GM18507 (cell line): ENCODE measurements around the gene PLCB1.

ENCODE experiments used
- DNase-seq: peaks from one replicate; pipeline ENCODE4 v3.0.0; 2011; ENCODE audit warnings: low read depth; ENCODE audit not compliant: insufficient read length; ENCODE audit errors: extremely low spot score
- FAIRE-seq: peaks from 2 replicates; lab custom pipeline; 2011; peaks lifted over from hg19 to GRCh38; lab: Jason Lieb, UNC

Gene PLCB1

DNA sequence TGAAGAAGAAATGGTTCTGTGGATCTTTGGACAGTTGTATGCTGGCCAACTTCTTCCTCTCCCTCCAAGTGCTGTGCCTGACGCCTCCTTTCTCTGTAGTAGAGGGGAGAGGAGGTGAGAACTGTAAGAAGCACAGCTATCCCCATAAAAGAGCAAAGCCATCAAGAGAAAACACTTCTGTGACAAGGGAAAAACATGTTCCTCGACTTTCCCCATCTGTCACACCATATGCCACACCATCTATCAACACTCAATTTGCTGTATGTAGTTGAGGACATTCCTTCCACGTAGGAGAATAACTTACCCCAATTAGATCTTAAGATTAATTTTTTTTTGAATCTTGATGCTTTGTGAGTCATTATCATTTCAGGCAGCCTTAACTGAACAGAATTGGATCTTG is 780.7 kb downstream of the PLCB1 start:
- no peak for FAIRE-seq
- DNase-seq, result no peak

GRCh38 chr20:8913456-8913855 is 781.4 kb downstream of the PLCB1 start:
- DNase-seq, result no peak
- FAIRE-seq, result no peak

DNA sequence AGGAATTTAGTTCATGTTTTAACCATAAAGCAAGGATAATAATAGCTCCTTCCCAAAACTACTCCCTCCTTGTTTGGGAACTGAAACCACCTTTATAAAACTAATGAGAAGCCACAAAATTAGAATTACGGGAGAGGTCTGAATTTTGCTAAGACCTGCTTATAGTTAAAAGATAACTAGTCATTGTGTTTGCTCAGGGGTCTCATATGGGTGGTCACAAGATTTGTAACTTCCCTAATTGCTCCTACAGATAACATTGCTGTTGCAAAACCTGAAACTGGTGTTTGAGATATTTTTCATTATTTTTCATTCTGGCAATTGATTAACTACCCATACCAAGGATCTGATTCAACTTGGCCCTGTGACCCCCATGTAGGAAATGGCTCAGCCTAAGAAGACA is 782.4 kb downstream of the PLCB1 start:
- DNase-seq (no peak), FAIRE-seq (no peak)

GRCh38 chr20:8917084-8917483 is 785.0 kb downstream of the PLCB1 start:
- DNase-seq (no peak), FAIRE-seq (no peak)

DNA sequence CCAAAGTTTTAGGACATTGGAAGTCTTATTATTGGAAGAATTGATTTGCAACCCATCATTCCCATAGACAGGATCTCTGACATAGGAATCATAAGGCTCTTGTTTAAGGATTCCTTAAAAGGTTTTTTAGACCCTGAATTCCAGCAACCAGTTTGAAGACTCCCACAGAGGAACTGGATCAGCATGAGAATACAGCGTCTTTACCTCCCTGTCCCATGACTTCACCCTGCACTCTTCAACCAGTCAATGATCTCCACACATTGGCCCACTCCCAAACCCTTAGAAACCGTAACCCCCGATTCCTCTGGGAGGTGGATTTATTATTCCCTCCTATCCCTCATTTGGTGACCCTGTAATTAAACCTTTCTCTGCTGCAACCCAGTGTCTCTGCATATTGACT is 786.1 kb downstream of the PLCB1 start:
- DNase-seq (no peak), FAIRE-seq (no peak)

DNA sequence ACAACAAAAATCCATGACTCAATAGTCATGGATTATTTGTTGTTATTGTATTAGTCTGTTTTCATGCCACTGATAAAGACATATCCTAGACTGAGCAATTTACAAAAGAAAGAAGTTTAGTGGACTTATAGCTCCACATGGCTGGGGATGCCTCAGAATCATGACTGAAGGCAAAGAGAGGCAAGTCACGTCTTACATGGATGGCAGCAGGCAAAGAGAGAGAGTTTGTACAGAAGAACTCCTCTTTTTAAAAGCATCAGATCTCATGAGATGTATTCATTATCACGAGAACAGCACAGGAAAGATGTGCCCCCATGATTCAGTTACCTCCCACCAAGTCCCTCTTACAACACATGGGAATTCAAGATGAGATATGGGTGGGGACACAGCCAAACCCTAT is 792.5 kb downstream of the PLCB1 start:
- FAIRE-seq, result no peak
- DNase-seq, result no peak

DNA sequence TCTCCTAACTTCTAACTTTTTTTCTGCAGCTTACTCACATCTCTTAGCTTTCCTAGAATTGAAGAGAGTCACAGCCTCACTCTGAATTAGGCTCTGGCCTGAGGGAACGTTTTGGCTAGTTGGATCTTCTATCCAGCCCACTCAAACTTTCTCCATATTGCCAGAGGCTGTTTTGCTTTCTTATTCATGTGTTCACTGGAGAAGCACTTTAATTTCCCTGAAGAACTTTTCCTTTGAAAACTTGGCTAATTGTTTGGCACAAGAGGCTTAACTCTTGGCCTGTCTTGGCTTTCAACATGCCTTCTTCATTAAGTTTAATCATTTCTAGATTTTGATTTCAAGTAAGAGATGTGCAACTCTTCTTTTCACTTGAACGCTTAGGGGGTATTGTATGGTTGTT is 798.7 kb downstream of the PLCB1 start:
- DNase-seq (no peak), FAIRE-seq (no peak)

GRCh38 chr20:8932192-8933165 is 800.4 kb downstream of the PLCB1 start:
- FAIRE-seq, result no peak
- DNase-seq, result no peak

DNA sequence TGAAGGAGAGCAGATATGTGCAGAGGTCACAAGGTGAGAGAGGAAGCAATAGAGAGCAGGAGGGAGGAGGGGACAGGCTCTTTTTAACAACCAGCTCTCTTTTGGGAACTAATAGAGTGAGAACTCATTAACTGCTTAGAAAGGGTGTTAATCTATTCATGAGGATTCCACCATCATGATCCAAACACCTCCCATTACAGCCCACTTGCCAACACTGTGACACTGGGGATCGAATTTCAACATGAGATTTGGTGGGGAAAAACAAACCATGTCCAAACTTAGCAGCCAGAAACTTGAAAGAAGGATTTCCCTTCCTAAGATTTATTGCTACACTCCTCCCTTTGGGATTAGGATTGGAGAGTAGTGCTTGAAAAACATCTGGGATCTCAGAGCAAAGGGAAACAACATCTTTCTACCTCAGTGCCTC is 801.3 kb downstream of the PLCB1 start:
- DNase-seq (no peak), FAIRE-seq (no peak)

DNA sequence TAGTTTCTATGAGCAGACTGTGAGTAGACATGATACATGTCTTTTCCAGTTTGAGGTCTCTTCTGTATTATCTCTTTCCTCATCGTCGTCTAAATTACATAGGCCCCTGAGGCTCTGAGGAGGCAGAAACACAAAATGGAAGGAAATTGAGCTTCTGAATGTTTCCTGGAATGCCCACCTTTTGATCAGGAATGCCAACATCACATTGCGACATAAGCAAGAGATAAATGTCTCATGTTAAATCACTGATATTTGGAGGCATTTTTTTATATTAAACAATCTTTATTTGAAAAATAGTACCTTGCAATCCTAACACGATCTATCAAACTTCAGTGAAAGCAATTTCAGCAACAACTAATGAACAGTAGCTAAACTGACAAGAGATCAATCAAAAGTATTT is 802.3 kb downstream of the PLCB1 start:
- DNase-seq (no peak), FAIRE-seq (no peak)
